GM19035 (cell line): ENCODE data around the gene SNX9.
"Not testable (repeated sequence)": the region's sequence is repeated elsewhere in the genome, so short reads cannot be mapped to it uniquely, and the experiment has no call there.

Experiments used
- ATAC-seq: cut with Tn5 transposase; IDR thresholded peaks from one replicate; pipeline ENCODE4 v1.9.1; 2021; ENCODE audit not compliant: unreplicated experiment

The SNX9 gene

DNA sequence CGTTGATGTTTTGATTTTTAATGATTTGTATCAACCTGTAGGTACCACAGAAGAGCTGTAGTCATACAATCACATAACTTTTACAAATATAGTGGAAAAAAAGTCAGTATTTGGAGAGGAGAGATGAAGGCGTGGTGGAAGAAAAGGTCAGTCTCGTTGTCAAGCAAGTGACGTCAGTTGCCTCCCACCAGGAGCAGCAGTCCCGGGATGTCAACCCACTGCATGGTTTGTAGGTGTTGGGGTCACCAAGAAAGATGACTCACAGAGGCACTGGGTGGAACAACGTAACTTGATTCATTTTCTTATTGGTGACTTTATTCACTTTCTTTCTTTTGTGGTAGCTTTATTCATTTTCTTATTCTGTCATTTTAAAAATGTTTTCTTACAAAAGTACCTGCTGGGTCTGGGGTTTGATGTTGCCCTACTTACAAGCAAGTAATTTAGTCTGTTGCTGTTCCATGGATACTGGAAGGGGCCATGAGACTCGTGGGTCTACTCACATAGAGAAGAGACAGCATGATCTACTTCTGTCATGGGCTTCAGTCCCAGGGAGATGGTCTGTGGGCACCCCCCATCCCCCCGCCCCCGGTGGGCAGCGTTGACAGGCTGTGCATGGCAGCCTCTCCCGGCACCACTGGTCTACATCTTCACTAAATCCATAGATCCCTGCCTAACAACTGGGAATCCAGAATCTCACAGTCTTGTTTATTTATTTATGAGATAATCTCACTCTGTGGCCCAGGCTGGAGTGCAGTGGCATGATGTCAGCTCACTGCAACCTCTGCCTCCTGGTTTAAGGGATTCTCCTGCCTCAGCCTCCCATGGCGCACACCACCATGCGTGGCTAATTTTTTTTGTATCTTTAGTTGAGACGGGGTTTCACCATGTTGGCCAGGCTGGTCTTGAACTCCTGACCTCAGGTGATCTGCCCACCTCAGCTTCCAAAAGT, 122.2 kb downstream of the SNX9 start:
- ATAC-seq: no peak

DNA sequence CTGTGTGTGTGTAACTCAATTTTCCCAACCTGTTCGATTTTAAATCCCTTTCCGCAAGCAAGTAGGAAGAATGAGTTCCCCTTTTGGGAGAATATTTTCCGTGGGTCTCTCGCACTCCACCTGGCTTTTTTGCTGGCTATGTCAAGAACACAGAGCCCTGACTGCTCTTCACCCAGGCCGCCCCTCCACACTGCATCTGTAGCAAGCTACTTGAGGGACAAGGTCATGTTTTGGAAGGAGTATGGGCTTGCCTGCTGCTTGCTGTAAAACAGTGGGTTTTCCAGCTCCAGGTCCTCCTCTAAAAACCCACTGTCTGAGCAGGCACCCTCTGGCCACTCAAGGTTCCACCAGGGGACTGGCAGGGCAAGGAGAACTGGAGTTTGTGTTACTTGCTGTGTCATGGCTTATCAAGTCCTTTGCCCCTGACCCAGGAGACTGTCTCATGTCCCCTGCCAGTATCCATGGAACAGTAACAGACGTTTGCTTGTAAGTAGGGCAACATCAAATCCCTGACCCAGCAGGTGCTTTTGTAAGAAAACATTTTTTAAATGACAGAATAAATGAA, 123.1 kb downstream of the SNX9 start:
- no peak for ATAC-seq

DNA sequence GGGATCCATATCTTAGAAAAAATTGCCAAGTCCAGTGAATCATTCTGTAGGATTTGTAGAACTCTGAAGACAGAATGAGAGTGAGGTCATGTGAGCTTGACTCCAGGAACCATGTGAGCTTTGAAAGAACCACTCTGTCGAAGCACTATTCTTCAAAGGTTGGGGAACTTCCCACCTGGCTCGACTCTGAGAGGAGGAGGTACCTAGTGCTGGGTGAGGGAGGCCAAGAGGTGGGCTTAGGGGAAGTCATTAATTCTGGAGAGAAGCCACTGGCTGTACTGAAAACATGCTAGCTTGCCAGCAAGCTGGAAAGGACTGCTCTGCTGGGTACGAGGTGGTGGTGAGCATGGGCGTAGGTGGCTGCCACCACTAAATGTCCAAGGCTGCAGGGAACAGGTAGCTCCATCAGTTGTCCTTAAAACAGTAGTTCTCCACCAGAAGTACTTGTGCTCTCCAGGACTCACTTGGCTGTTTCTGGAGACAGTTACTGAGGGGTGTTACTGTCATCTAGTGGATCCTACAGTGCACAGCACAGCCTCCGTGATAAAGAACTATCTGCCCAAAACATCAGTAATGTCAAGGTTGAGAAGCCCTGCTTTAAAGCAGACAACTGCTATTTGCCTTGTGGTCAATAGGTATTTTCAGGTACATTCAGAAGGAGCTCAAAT, 124.0 kb downstream of the SNX9 start:
- ATAC-seq: no peak

DNA sequence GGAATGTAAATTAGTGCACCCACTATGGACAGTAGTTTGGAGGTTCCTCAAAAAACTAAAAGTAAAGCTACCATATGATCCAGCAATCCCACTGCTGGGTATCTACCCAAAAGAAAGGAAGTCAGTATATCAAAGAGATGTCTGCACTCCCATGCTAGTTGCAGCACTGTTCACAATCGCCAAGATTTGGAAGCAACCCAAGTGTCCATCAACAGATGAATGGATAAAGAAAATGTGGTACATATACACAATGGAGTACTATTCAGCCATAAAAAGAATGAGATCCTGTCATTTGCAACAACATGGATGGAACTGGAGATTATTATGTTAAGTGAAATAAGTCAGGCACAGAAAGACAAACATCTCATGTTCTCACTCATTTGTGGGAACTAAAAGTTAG, 127.9 kb downstream of the SNX9 start:
- not testable (repeated sequence) for ATAC-seq

DNA sequence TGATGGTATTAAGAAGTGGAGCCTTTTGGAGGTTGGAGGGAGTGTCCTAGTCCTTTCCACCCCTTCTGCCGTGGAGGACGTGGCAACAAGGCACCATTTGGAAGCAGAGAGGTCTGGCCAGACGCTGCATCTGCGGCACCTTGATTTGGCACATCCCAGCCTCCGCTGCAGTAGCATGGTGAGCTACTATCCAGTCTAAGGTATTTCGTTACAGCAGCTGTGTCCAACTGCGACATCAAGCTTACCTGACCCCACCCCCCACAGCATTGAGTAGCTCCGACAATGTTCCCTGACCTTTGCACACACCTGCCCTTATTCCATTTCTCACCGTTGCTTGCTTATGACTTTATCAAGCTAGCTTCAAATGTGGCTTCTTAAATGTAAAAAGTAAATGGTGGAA, 128.8 kb downstream of the SNX9 start:
- no peak for ATAC-seq

DNA sequence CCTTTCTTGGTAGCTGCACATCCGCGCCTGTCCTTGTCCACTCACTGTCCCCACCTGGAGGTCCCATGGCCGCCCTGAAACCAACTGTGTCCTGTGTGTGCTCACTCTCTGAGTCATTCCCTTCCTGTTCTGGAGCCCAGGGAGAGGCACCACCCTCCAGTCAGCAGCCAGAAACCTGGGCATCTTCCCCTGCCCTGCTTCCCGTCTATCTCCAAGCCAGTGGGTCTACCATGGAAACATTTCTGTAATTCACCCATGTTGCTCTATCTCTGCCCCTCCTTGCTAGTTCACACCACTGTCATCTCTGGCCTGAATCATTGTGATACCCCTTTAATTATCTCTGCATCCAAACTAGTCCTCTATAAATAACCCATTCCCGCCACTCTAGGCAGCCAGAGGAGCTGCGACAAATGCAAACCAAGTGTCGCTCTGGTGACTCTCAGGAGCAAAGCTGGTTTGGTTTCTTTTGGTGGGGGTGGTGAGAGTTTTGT, 129.9 kb downstream of the SNX9 start:
- no peak for ATAC-seq

DNA sequence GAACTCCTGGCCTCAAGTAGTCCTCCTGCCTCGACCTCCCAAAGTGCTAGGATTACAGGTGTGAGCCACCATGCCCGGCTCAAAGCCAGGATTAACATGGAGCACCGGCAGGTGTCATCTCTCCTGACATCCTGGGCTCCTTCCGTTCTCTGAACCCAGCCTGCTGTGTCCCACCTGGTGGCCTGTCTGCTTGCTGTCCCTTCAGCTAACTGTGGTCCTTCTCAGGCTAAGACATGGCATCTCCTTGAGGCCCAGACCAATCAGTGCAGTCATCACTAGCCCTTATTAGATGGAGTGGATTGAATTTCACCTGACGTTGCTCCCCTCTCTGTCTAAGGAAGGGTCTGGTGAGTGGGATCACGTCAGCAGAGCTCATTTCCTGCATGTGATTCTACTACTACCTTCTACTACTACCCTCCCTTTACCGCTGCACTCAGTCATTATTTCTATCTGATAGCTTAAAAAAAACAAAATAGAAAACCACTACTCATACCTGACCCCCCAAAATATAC, 130.6 kb downstream of the SNX9 start:
- no peak for ATAC-seq

DNA sequence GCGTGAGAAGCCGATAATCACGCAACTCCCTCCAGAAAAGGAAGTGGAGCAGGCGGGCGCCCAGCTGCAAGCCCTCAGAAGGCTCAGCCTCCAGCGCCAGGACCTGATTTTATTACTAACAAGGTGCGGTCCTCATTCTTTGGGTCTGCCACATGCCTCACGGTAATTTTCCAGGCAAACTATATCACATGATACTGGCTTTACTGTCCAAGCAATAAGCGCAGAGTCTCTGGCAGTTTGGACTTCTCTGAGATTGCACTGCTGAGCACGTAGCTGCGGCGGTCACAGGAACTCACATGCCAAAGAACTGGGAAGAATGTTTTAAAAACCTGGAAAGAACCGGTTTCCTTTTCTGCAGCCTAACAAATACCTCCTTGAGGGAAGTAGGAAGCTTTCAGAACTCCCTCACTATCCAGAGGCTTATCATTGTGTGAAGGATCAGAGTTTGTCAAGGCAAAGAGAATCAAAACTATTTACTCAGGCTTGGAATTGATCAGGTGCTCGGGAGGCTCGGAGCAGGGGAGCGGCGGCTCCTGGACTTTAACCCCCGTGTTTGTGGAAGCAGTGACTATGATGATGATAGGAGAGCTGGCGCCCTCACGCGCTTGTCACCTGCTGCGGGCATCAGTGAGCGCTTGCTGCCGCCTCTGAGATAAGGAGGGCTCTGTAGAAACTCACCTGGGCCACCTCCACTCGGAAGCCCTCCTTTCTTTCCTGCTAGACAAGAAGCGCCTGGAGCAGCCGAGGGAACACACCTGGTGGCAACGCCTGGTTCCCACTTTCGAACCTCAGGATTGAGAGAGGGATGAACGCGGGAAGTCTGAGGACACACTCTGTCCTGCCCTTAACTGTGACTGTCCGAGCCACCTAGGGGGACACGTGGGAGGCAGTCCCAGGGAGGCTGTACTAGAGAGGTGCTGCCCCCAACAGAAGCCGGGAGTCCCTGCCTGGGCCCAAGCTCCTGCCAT, 131.4 kb downstream of the SNX9 start:
- ATAC-seq: no peak

DNA sequence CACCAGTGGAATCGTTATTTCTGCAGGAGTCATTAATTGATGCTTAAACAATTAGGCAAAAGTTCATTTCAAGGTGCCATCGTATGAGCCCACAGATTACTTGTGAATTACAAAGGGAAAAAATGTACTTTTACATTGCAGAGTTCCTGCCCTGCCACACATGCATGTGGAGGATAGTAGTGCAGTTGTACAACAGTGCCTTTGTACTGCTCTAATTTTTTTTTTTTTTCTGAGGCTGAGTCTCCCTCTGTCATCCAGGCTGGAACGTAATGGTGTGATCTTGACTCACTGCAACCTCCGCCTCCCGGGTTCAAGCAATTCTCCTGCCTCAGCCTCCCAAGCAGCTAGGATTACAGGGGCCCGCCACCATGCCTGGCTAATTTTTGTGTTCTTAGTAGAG, 132.6 kb downstream of the SNX9 start:
- ATAC-seq: no peak

DNA sequence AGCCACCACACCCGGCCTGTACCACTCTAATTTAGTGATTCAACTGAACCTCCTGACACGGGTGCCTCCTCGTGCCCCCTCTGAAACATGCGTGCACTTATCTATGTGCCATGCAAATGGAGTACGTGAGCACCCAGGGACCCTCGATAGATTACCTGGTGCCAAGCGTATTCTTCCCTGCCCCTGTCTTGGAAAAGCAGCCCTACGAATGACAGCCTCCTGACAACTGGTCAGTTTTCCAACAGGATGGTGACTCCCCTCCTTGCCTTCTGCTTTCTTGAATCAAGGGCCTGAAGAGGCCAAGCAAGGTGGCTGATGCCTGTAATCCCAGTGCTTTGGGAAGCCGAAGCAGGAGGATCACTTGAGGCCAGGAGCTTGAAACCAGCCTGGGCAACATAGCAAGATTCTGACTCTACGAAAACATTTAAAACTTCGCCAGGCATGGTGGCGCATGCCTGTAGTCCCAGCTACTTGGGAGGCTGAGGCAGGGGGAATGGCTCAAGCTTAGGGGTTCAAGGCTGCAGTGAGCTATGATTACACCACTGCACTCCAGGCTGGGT, 133.2 kb downstream of the SNX9 start:
- no peak for ATAC-seq

DNA sequence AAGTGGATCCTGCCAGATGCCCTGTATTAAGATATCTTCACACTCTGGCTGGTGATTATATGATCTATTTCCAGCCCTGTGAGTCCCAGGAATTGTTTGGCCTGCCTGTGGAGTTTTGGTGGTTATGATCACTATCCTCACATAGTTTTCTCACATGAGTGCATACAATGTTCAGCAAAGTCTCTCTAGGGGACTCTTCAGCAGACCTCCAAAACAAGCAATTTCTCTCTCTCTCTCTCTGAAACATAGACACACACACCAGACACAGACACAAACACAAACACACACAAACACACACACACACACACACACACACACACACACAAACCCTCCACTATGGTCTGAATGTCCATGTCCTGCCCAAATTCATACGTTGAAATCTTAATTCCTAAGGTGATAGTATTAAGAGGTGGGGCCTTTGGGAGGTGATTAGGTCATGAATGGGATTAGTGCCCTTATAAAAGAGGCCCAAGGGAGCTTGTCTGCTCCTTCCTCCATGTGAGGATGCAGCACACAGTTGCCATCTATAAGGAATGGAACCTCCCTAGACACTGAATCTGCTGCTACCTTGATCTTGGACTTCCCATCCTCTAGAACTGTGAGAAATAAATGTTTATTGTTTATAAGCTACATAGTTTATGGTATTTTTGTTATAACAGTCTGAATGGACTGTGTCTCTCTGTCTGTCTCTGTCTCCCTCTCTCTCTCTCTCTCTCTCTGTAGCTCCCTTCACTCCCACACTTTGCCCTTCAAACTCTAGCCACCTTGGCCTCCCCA, 136.6 kb downstream of the SNX9 start:
- ATAC-seq: no peak

DNA sequence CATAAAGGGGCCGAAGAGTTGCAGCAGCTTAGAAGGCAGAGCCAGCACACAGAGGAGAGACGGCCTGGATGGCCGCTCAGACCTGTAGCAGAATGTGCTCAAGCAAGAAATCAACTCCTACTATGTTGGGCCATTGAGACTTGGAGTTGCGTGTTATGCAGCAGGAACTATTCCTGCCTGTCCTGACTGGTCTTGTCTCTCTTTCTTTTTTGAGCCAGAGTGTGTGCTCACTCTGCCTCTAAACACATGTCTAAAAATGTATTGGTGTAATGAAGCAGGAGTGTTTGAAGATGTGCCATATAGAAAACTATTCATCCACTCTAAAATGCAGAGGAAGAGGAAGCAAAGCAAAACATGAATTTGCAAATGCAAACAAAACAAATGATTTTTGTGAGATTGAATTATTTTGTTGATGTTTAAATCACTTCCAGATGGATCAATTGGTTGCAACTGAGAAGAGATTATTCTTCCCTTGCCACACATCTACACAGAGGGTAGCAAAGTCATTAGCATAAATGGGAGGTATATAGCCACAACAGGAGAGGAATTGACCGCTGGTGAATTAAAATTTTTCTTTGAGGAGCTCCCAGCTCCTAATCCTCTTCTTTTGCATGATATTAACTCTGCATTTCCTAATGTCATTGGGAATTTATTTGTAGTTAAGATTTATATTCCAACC, 138.2 kb downstream of the SNX9 start:
- no peak for ATAC-seq

DNA sequence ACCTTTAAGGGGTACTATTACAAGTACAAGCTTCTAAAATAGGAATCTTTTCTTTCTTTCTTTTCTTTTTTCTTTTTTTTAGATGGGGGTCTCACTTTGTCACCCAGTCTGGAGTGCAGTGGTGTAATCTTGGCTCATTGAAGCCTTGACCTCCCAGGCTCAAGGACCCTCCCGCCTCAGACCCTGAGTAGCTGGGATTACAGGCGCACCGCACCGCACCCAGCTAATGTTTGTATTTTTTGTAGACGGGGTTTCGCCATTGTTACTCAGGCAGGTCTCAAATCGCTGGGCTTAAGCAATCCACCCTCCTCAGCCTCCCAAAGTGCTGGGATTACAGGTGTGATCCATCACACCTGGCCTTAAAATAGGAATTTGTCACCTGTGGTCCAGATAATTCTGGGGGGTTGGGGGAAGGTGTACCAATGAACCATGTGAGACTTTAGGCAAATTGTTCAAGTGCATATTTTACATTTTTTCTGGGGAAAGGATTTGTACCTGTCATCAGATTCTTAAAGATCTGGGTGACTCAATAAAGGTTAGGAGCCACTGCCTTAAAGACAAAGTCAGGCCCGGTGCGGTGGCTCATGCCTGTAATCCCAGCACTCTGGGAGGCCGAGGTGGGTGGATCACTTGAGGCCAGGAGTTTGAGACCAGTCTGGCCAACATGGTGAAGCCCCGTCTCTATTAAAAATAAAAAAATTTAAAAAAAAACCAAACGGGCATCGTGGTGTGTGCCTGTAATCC, 139.0 kb downstream of the SNX9 start:
- ATAC-seq: no peak

DNA sequence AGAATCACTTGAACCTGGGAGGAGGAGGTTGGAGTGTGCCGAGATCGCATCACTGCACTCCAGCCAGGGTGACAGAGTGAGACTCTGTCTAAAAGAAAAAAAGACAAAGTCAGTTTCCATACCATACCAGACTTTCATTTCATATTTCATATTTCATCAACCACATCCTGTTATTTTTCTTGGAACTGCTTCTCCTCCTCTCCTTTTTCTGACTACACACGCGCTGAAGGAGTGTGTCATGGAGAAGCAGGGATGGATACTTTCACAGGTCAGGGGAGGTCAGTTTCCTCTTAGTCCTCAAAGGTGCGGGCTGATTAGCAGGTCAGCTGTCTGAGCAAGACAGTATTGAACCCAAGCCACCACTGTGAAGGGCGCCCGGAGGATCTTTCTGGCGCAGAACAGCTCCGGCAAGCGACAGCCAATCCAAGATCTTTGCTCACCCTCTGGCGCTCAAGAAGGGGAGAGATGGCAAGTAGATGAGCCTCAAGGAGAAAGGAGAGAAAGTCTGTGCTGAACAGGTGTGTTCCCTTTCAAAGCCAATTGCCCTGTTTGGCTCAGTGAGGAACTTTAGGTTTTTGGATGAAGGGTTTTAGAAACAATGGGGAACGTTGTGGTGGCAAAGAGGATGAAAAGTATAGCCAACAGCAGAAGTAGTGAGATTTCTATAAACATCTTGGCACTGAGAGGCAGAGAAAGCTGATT, 139.7 kb downstream of the SNX9 start:
- ATAC-seq: no peak

DNA sequence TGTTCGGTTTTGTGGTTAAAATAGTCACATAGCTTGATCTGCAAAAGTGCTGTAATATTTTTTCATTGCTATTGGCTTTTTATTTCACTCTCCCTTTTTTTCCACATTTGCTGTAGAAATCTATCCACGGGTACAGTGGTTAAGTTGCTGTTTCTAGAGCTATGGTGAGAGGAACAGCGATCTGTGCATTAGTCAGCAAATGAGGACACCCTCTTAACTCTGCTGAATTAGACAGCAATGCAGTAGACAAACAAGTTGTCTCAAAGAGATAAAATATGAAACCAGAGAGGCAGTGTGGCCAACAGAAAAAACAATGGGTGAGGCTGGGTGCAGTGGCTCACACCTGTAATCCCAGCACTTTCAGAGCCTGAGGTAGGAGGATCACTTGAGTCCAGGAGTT, 141.1 kb downstream of the SNX9 start:
- ATAC-seq: no peak

DNA sequence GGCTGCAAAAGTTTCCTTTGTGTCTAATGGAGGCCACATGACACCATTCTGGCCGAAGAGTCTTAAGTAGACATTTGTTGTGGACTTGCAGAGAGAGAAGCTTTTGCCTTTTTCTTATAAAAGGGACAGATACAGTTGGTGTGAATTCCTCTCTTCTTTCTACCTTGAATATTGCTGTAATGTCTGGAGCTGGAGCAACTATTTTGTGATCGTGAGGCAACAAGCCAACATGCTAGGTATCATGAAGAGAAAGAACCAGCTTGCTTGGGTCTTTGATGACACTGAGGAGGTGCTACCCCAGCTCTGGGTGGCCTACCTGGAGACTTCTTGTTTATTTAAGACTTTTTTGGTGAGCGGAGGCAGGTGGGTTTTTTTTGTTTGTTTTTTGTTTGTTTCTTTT, 142.3 kb downstream of the SNX9 start:
- no peak for ATAC-seq

DNA sequence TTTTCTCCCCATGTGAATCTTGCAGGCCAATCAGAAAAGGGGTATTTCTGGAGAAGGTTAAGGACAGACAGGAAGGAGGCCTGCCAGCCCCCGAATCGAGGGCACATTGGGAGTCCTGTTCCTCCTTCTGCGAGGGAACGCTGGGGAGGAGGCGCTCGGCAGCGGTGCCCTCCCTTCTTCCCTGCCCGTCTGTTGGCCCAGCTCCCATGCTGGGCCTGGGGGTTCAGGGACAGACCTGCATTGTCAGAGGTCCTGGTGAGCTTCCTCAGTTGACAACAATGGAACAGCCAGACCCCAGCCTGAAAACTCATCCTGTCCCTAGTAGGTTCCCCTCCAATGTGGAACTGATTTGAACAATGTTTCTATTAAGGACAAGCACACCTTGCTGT, 143.5 kb downstream of the SNX9 start:
- ATAC-seq: no peak

DNA sequence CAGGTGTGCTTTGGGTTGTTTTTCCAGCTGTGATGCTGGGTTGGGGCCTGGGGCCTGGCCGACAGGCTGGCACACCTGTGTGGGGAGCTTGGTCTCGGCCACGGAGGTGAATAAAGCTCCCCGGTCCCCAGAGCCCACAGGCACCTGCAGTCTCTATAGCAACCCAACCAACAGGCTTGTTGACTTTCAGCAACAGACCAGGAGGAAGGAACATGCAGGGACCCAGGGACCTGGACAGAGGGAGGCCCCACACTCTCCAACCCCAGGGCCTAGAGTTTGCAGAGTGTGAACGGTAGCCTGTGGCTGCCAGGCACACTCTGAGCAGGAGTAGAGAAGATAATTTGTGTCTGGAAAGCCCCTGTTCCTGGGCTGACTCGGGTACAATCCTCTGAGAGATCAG, 144.0 kb downstream of the SNX9 start:
- no peak for ATAC-seq
